GM12891 (cell line): ENCODE measurements around the gene AGTR2.
"Not testable (repeated sequence)": the region's sequence is repeated elsewhere in the genome, so short reads cannot be mapped to it uniquely, and the experiment has no call there.

ENCODE experiments used
- DNase-seq: peaks from one replicate; pipeline ENCODE4 v3.0.0; 2011; ENCODE audit warnings: low spot score; ENCODE audit not compliant: insufficient read length
- FAIRE-seq: peaks from 2 replicates; lab custom pipeline; 2011; peaks lifted over from hg19 to GRCh38; lab: Jason Lieb, UNC
- PAX5 ChIP-seq: IDR thresholded peaks from 2 replicates; pipeline ENCODE4 v1.6.1; 2011; ENCODE audit warnings: low read length, moderate library complexity, mild to moderate bottlenecking; ENCODE audit not compliant: insufficient read depth, severe bottlenecking
- POLR2A ChIP-seq: IDR thresholded peaks from 2 replicates; pipeline ENCODE4 v1.6.1; 2011; ENCODE audit warnings: low read depth, low read length, control low read depth
- POLR2AphosphoS5 ChIP-seq: IDR thresholded peaks from 2 replicates; pipeline ENCODE4 v1.6.1; 2011; ENCODE audit warnings: low read depth, low read length, control low read depth
- POU2F2 ChIP-seq: IDR thresholded peaks from 2 replicates; pipeline ENCODE4 v1.6.1; 2011; ENCODE audit warnings: low read depth, mild to moderate bottlenecking, control low read depth, low read length, moderate library complexity
- SPI1 ChIP-seq: IDR thresholded peaks from 2 replicates; pipeline ENCODE4 v1.6.1; 2011; ENCODE audit warnings: low read depth, low read length, control low read depth
- TAF1 ChIP-seq: IDR thresholded peaks from 2 replicates; pipeline ENCODE4 v1.6.1; 2011; ENCODE audit warnings: low read depth, low read length, control low read depth

The AGTR2 gene

GRCh38 chrX:116204932-116205331, 34.4 kb downstream of the AGTR2 start:
- no peak for TF ChIP-seq POLR2A
- TF ChIP-seq TAF1 = no peak
- no peak for TF ChIP-seq PAX5
- no peak for TF ChIP-seq POLR2AphosphoS5
- no peak for TF ChIP-seq SPI1
- TF ChIP-seq POU2F2 = no peak
- FAIRE-seq (no peak), DNase-seq (no peak)

- DNase-seq = no peak
- TF ChIP-seq TAF1 = no peak
- no peak for TF ChIP-seq PAX5
- TF ChIP-seq POU2F2 = no peak
- no peak for TF ChIP-seq POLR2AphosphoS5
- TF ChIP-seq POLR2A = no peak
- no peak for TF ChIP-seq SPI1
- FAIRE-seq = no peak
Measured at GRCh38 chrX:116213262-116213661, 42.7 kb downstream of the AGTR2 start.

- DNase-seq, FAIRE-seq: not testable (repeated sequence)
Measured at GRCh38 chrX:116217080-116217479, 46.5 kb downstream of the AGTR2 start.
